ENCODE results near the gene DICER1. TPM values are rescaled to one million over a fixed set of nuclear protein-coding genes. Genes with fewer than 3 reads are reported as not detected.

Gene DICER1, protein sequence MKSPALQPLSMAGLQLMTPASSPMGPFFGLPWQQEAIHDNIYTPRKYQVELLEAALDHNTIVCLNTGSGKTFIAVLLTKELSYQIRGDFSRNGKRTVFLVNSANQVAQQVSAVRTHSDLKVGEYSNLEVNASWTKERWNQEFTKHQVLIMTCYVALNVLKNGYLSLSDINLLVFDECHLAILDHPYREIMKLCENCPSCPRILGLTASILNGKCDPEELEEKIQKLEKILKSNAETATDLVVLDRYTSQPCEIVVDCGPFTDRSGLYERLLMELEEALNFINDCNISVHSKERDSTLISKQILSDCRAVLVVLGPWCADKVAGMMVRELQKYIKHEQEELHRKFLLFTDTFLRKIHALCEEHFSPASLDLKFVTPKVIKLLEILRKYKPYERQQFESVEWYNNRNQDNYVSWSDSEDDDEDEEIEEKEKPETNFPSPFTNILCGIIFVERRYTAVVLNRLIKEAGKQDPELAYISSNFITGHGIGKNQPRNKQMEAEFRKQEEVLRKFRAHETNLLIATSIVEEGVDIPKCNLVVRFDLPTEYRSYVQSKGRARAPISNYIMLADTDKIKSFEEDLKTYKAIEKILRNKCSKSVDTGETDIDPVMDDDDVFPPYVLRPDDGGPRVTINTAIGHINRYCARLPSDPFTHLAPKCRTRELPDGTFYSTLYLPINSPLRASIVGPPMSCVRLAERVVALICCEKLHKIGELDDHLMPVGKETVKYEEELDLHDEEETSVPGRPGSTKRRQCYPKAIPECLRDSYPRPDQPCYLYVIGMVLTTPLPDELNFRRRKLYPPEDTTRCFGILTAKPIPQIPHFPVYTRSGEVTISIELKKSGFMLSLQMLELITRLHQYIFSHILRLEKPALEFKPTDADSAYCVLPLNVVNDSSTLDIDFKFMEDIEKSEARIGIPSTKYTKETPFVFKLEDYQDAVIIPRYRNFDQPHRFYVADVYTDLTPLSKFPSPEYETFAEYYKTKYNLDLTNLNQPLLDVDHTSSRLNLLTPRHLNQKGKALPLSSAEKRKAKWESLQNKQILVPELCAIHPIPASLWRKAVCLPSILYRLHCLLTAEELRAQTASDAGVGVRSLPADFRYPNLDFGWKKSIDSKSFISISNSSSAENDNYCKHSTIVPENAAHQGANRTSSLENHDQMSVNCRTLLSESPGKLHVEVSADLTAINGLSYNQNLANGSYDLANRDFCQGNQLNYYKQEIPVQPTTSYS (N-terminal part only)
- total RNA-seq: 23.0 and 31.3 TPM in 2 replicates

DNA sequence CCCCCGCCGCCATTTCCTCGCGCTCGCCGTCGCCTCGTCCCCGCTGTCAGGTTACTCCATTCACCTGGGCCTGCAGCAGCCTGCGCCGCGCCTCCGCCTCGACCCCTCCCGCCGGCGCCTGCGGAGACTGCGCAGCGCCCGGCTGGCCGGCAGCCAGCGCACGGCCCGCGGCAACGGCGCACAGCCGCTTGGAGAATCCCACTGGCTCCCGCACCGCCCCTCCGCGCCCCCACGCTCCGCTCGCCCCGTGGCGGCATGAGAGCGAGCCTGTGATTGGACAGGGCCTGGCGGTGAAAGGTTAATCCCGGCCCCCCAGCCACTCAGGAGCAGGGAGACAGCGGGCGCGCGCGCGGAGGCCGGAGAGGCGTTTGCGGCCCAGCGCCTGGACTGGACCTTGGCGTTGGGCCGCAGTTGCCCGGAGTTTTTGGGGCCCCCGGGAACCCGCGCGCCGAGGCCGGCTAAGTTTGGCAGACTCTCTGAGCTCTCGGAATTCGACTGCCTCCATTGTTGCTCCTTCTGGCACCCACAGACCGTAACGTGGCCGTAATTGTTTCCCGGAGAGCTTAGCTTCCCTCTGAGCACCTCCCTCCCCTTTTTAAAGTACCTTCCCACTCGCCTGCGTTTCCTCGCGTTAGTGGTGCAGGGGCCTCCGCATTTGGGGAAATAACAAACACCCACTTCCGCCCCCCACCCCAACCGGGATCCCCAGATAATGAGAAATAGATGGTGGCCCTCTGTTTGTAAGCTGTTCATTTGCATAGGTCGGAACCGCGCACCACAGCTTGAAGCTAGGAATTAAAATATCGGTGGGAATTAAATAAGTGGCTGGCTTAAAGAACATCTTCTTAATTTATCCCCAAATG, at the start of gene DICER1:
Gene DICER1, minus strand, starts transcription at position 203 of the 863 bp plus-strand sequence. CDS start 24,071 bp downstream, outside the sequence.

Other genes starting within 250 kb of the DICER1 start
- gene CLMN, start 162.4 kb upstream of the DICER1 start, total RNA-seq: 0.22 and 0.50 TPM in 2 replicates